ENCODE measurements around the gene MRPL11.

DNA sequence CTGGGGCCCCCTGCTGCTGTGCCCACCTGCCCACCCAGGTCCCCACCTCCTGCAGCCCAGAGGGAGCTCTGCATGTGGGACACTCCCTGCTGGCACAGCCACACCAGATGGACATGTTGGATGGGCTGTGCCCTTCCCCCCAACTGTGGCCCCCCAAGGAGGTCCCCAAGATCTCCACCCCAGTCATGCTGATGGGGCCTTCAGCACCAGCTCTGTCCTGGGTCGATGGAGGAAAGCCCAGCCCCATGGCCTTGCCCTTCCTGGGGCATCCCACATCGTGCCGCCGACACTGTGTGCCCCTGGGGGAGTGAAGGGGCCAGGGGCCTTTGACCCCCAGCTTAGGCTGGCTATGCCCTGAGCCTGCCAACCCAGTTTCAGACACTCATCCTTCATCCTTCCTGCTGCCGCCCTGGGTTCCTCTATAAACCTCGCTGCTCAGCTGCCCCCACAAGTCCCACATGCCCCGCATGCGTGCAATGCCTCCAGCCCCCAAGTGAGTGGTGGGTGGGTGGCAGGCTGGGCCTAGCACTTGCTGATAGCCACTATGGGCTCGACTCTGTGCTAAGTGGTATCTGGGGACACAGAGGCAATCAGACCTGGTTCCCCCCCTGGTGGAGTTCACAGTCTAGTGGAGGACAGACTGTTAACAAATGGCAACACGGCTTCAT, 37.7 kb upstream of the MRPL11 start:
- TF ChIP-seq, protein P1, sequence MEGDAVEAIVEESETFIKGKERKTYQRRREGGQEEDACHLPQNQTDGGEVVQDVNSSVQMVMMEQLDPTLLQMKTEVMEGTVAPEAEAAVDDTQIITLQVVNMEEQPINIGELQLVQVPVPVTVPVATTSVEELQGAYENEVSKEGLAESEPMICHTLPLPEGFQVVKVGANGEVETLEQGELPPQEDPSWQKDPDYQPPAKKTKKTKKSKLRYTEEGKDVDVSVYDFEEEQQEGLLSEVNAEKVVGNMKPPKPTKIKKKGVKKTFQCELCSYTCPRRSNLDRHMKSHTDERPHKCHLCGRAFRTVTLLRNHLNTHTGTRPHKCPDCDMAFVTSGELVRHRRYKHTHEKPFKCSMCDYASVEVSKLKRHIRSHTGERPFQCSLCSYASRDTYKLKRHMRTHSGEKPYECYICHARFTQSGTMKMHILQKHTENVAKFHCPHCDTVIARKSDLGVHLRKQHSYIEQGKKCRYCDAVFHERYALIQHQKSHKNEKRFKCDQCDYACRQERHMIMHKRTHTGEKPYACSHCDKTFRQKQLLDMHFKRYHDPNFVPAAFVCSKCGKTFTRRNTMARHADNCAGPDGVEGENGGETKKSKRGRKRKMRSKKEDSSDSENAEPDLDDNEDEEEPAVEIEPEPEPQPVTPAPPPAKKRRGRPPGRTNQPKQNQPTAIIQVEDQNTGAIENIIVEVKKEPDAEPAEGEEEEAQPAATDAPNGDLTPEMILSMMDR (IDR thresholded peaks at IDR 0.05; ENCODE audit: low read length), result no peak
- TF ChIP-seq EZH2 (optimal IDR thresholded peaks at IDR 0.05; ENCODE audit: low read depth, low read length), result no peak
